VCaP (cell line): ENCODE data around the gene ZDHHC8.
"Not testable (repeated sequence)": the region's sequence is repeated elsewhere in the genome, so short reads cannot be mapped to it uniquely, and the experiment has no call there.

Experiments
- H3K27ac ChIP-seq: fragments of 450-650 bp; 2 replicates; pipeline ENCODE4 v1.5.1; 2017
- CTCF ChIP-seq: fragments of 450-650 bp; conservative IDR thresholded peaks from 2 replicates; pipeline ENCODE4 v1.5.1; 2017; ENCODE audit warnings: mild to moderate bottlenecking, moderate library complexity

The ZDHHC8 gene

GRCh38 chr22:20157430-20158183, 26.0 kb downstream of the ZDHHC8 start:
- no peak overlapping the region; the same call in 1 of the 2 replicates for H3K27ac ChIP-seq
- TF ChIP-seq CTCF, result no peak

- TF ChIP-seq CTCF, result no peak
- no peak overlapping the region for H3K27ac ChIP-seq
These were observed 26.9 kb downstream of the ZDHHC8 start for GRCh38 chr22:20158391-20159036.

GRCh38 chr22:20159076-20159475, 27.5 kb downstream of the ZDHHC8 start:
- H3K27ac ChIP-seq, result no peak overlapping the region
- no peak for TF ChIP-seq CTCF

GRCh38 chr22:20159531-20159930, 27.9 kb downstream of the ZDHHC8 start:
- H3K27ac ChIP-seq, result not testable (repeated sequence)

GRCh38 chr22:20160041-20160440, 28.4 kb downstream of the ZDHHC8 start:
- no peak overlapping the region for H3K27ac ChIP-seq
- no peak for TF ChIP-seq CTCF

- no peak for TF ChIP-seq CTCF
- no peak overlapping the region for H3K27ac ChIP-seq
These were observed 33.3 kb downstream of the ZDHHC8 start for GRCh38 chr22:20164863-20165262.

GRCh38 chr22:20165421-20165820, 33.8 kb downstream of the ZDHHC8 start:
- no peak overlapping the region for H3K27ac ChIP-seq
- no peak for TF ChIP-seq CTCF

- TF ChIP-seq CTCF, result no peak
- H3K27ac ChIP-seq, result no peak overlapping the region
These were observed 34.3 kb downstream of the ZDHHC8 start for GRCh38 chr22:20165913-20166312.
